Neuron (in vitro differentiated cells): ENCODE measurements around the gene VDAC2.
"Not testable (repeated sequence)": the region's sequence is repeated elsewhere in the genome, so short reads cannot be mapped to it uniquely, and the experiment has no call there.

Experiments used
- H2AFZ ChIP-seq: one replicate; pipeline ENCODE4 v1.6.1; 2013; ENCODE audit warnings: low read depth, mild to moderate bottlenecking, inconsistent platforms, low read length, moderate library complexity
- H3K27me3 ChIP-seq: one replicate; pipeline ENCODE4 v1.6.1; 2013; ENCODE audit warnings: low read length; ENCODE audit not compliant: insufficient read depth
- H3K36me3 ChIP-seq: one replicate; pipeline ENCODE4 v1.6.1; 2013; ENCODE audit warnings: low read length; ENCODE audit not compliant: insufficient read depth
- H3K4me1 ChIP-seq: one replicate; pipeline ENCODE4 v1.6.1; 2013; ENCODE audit warnings: low read length; ENCODE audit not compliant: insufficient read depth
- H3K4me3 ChIP-seq: 2 replicates; pipeline ENCODE4 v1.5.1; 2013; ENCODE audit warnings: mild to moderate bottlenecking, low read length, moderate library complexity
- H3K9me3 ChIP-seq: one replicate; pipeline ENCODE4 v1.6.1; 2013; ENCODE audit warnings: low read length

Gene VDAC2

GRCh38 chr10:75187961-75188426 is 22.6 kb upstream of the VDAC2 start:
- Histone ChIP-seq H3K27me3 (no peaks in the 10 kb centered on the region), H3K9me3 (no peaks in the 10 kb centered on the region), H3K4me1 (no peaks in the 10 kb centered on the region), H2AFZ (no peak overlapping the region), H3K36me3 (no peaks in the 10 kb centered on the region), H3K4me3 (no peak overlapping the region)

GRCh38 chr10:75188522-75188921 is 22.1 kb upstream of the VDAC2 start:
- H3K4me1 ChIP-seq, H3K4me3 ChIP-seq, H2AFZ ChIP-seq, H3K27me3 ChIP-seq, H3K36me3 ChIP-seq, H3K9me3 ChIP-seq: not testable (repeated sequence)

GRCh38 chr10:75189266-75190096 is 21.1 kb upstream of the VDAC2 start:
- Histone ChIP-seq H3K27me3 (no peaks in the 10 kb centered on the region), H3K4me3 (no peak overlapping the region), H3K36me3 (no peaks in the 10 kb centered on the region), H2AFZ (no peak overlapping the region), H3K4me1 (no peaks in the 10 kb centered on the region), H3K9me3 (no peaks in the 10 kb centered on the region)

- H2AFZ ChIP-seq = no peak overlapping the region
- no peaks in the 10 kb centered on the region for H3K9me3 ChIP-seq
- H3K27me3 ChIP-seq = no peaks in the 10 kb centered on the region
- H3K36me3 ChIP-seq = no peaks in the 10 kb centered on the region
- no peaks in the 10 kb centered on the region for H3K4me1 ChIP-seq
- H3K4me3 ChIP-seq = no peak overlapping the region
These were observed 18.6 kb upstream of the VDAC2 start for GRCh38 chr10:75191821-75192568.

GRCh38 chr10:75194625-75195024 is 16.0 kb upstream of the VDAC2 start:
- not testable (repeated sequence) for H3K4me3 ChIP-seq, H2AFZ ChIP-seq, H3K4me1 ChIP-seq, H3K9me3 ChIP-seq, H3K27me3 ChIP-seq, H3K36me3 ChIP-seq

GRCh38 chr10:75195035-75195763 is 15.4 kb upstream of the VDAC2 start:
- Histone ChIP-seq H2AFZ (no peak overlapping the region), H3K36me3 (no peaks in the 10 kb centered on the region), H3K9me3 (no peaks in the 10 kb centered on the region), H3K27me3 (no peaks in the 10 kb centered on the region), H3K4me3 (no peak overlapping the region), H3K4me1 (no peaks in the 10 kb centered on the region)

GRCh38 chr10:75197066-75197465 is 13.5 kb upstream of the VDAC2 start:
- no peaks in the 10 kb centered on the region for H3K4me1 ChIP-seq

GRCh38 chr10:75197906-75198305 is 12.7 kb upstream of the VDAC2 start:
- no peak overlapping the region for H3K4me3 ChIP-seq
- no peaks in the 10 kb centered on the region for H3K4me1 ChIP-seq
- no peak overlapping the region for H2AFZ ChIP-seq
- H3K9me3 ChIP-seq = no peaks in the 10 kb centered on the region
- no peaks in the 10 kb centered on the region for H3K36me3 ChIP-seq
- no peaks in the 10 kb centered on the region for H3K27me3 ChIP-seq

More at GRCh38 chr10:75197066-75197465, 13.5 kb upstream of the VDAC2 start:
- Histone ChIP-seq H3K9me3 (no peaks in the 10 kb centered on the region), H3K4me3 (no peak overlapping the region), H2AFZ (no peak overlapping the region), H3K27me3 (no peaks in the 10 kb centered on the region), H3K36me3 (no peaks in the 10 kb centered on the region)

- not testable (repeated sequence) for H3K36me3 ChIP-seq, H3K4me1 ChIP-seq, H3K9me3 ChIP-seq, H3K27me3 ChIP-seq, H2AFZ ChIP-seq, H3K4me3 ChIP-seq
These were observed 10.6 kb upstream of the VDAC2 start for GRCh38 chr10:75199949-75200348.

- Histone ChIP-seq H3K9me3 (no peaks in the 10 kb centered on the region), H3K27me3 (no peaks in the 10 kb centered on the region), H2AFZ (no peak overlapping the region), H3K4me1 (no peaks in the 10 kb centered on the region), H3K36me3 (no peaks in the 10 kb centered on the region), H3K4me3 (no peak overlapping the region)
These were observed 8.7 kb upstream of the VDAC2 start for GRCh38 chr10:75201793-75202307.

- no peaks in the 10 kb centered on the region for H3K27me3 ChIP-seq
- H2AFZ ChIP-seq = no peak overlapping the region
These were observed 8.1 kb upstream of the VDAC2 start for GRCh38 chr10:75202321-75203045.

GRCh38 chr10:75203046-75203620 is 7.5 kb upstream of the VDAC2 start:
- not testable (repeated sequence) for H3K4me3 ChIP-seq, H3K9me3 ChIP-seq, H3K4me1 ChIP-seq, H3K36me3 ChIP-seq, H2AFZ ChIP-seq, H3K27me3 ChIP-seq

More at GRCh38 chr10:75202321-75203045, 8.1 kb upstream of the VDAC2 start:
- Histone ChIP-seq H3K4me1 (no peaks in the 10 kb centered on the region), H3K4me3 (no peak overlapping the region), H3K9me3 (no peaks in the 10 kb centered on the region), H3K36me3 (no peaks in the 10 kb centered on the region)
